Anterior cingulate cortex (tissue), 58 donors: ENCODE data around the gene PLEKHG3.

Experiments
- DNase-seq, 58 donors: peaks; one replicate each; lab custom pipeline; 2025; lab: John Stamatoyannopoulos, UW

The PLEKHG3 gene

DNA sequence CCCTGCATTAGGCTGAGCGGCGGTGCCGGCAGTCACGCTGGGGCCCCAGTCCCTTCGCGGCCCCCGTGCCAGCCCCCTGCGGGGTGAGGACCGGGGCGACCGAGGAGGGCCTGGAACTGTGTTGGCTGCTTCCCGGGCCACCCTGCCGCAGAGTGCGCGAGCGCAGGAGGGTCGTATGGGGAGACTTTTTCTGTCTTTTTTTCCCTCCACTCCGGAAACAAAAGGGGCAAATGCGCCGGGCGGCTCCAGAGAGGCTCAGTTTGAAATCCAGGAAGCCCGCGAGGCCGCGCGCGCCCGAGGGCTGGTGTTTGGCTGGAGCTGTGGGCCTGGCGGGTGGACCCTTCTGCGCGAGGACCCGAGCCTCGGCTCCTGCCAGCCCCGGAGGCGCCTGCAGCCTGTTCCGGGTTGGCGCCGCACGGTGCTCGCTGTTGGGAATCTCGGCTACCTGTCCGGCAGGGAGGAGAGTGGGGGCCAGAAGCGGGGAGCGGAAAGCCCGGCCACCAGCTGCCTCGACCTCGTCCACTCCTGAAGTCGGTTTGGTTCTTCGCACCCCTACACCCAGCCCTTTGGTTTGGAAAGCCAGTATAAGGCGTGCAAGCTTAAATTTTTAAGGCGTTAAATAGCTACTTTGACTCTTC, 638 bp downstream of the PLEKHG3 start:
- DNase-seq: peak in 9 of 58 donors; percentile 29 to 56 (median 50)

DNA sequence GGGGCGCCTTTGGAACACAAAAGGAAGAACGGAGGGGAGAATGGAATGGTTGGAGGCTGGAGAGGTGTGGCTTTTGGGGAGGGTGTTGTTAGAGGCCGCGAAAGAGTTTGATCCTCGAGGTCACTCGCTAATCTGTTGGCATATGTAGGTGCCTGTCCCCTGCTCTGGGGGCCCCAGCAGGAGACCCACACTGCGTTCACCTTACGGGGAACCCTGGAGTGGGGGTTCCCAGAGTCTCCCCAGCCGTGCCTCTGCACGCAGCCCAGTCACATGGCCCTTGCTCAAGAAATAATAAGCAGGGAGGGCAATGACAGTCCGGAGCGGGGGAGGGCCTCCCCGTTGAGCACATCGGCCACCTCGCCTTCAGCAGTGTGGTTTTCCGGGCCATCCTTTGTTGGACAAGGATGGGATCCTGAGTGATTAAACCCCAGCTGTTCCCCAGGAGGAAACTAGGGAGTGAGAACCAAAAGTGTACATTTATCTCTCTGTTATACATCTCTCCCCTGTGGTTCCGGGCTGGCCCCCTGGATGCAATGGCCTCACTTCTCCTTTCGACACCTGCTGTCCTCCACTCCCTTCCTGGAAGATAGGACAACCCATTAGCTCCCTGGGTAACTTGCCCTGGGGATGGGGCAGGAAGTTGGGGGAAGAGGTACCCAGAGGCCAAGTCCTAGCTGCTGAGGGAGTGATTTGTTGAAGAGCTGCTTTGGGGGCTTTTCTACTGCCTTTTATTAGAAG, 1.3 kb downstream of the PLEKHG3 start:
- DNase-seq: peak in 27 of 58 donors; percentile 21 to 72 (median 51)

DNA sequence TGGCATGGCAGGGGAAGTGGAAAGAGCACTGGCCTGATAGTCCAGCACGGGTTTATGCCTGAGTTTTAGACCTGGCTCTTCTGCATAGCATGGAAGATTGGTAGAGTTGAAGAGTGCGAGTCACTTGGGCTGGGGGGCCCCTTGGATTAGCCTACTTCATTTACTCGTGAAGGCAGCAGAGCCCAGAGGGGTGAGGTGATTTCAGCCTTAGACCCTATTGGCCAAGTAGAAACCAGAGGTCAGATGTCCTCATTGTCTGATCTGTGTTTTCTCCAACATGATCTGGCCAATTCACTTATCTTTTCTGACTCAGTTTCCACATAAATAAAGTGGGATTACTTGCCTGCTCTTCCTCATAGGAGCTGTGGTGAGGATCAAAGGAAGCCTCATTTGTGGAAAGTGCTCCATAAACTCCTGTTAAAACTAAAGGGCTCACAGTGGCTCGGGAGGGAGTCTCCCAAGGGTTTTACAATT, 1.9 kb downstream of the PLEKHG3 start:
- DNase-seq: no peak

DNA sequence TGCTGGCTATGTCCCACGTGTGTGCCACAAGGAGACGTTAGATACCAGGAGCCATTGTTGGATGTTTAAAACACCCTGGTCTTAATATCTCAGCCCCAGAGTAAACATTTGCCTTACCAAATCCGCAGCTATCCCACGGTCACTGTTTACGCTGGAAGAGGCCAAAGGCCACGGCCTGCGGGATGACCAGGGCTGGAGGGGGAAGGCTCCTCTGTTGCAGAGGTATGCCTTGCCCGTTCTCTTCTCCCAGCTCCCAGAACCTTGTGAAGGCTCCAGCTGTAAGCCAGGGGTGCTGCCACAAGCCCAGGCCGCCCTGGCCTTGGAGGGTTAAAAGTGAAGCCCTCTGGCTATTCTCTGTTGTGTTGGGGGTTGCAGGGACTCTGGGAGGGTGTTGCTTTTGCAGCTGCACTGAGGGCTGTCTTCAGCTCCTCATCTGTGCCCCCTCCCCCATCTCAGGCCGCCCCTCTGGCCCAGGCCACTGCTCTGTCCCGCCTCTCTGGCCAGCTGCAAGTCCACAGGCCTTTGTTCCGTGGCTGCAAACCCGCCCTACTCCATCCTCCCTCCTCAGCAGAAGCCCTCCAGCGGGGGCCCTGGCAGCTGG, 2.5 kb downstream of the PLEKHG3 start:
- DNase-seq: peak in 52 of 58 donors; percentile 22 to 93 (median 74)

- DNase-seq: no peak
These were observed 3.4 kb downstream of the PLEKHG3 start for GRCh38 chr14:64707661-64708060.

- peak in 37 of 58 donors; percentile 21 to 74 (median 38) for DNase-seq
These were observed 4.2 kb downstream of the PLEKHG3 start for GRCh38 chr14:64708148-64709004.

DNA sequence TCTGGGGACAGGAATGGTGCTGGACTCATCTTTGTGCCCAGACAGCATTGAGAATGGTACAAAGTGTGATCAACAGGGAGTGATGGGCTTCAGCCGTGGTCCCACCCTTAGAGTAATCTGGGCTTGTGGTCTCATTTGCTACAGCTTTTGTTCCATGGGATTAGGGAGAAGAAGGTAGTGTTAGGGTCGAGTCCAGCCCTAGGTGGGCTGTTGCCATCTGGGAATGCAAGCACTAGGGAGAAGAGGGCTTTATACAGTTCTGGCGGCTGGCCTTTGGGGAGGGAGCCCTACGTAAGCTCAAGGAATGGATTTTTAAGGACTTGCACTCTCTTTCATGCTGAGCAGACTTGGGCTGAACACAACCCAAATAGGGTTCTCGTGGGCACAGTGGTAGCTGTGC, 4.9 kb downstream of the PLEKHG3 start:
- peak in 1 of 58 donors; percentile 58 for DNase-seq

GRCh38 chr14:64711039-64711438, 6.8 kb downstream of the PLEKHG3 start:
- DNase-seq: no peak

DNA sequence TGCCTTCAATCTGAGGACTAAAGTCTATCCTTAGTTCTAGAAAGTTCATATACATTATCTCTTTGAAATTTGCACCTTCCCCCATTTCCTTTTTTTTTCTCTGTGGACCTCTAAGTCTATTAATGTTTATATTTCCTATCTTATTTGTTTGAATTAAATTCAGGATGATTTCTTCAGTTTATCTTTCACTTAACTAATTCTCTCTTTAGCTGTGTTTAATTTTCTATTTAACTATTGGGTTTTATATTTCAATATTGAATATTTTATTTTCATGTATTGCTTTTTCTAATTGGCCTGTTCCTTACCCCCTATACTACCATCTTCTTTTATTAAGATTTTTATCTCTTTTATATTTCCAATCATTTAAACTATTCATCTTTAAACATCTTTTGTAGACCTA, 9.5 kb downstream of the PLEKHG3 start:
- no peak for DNase-seq

DNA sequence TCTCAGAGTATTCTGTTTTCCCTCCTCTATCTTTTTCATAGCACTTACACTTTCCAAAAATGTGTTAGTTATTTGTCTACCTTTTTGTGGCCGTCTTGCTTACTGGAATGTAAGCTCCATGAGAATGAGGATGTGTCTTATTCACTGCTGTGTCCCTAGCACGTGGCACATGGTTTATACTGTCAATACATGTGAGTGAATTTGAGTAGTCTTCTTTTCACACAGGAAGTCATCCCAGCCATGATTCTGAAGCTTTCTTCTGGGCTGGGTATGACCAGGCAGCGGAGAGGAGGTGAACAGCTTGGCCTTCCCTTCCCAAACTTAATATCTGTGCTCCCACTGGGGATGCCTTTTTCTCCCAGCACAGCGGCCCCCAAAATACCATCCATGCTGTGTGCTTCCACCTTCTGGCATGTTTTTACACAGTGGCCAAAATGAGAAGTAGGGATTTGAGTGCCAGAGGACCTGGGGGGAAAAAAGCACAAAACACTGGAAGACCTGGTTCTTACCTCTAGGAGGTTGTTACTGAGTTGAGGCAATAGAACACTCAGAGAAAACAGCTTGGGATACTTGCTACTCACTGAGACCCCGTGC, 10.3 kb downstream of the PLEKHG3 start:
- DNase-seq: no peak

DNA sequence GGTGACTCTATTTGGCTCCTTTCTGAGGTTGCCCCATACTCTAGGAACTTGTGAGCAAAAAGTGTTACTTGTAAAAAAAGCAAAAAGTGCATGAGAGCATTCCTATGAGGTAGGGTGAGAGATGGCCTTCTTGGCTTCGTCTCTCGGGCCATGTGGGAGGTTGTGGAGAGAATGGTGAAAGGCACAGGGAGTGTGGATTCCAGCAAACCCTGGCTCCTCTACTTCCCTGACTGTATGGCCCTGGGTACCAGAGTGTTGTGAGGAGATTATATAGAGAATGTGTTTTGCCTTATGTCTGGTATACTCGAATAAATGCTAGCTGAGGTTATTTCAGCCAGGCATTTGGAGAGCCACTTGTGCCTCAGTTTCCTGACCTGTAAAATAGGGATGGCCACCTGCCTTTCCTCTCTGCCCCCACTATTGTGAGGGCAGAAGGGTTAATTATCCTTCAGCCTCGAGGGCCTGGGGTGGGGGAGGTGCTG, 11.0 kb downstream of the PLEKHG3 start:
- DNase-seq: peak in 1 of 58 donors; percentile 58

DNA sequence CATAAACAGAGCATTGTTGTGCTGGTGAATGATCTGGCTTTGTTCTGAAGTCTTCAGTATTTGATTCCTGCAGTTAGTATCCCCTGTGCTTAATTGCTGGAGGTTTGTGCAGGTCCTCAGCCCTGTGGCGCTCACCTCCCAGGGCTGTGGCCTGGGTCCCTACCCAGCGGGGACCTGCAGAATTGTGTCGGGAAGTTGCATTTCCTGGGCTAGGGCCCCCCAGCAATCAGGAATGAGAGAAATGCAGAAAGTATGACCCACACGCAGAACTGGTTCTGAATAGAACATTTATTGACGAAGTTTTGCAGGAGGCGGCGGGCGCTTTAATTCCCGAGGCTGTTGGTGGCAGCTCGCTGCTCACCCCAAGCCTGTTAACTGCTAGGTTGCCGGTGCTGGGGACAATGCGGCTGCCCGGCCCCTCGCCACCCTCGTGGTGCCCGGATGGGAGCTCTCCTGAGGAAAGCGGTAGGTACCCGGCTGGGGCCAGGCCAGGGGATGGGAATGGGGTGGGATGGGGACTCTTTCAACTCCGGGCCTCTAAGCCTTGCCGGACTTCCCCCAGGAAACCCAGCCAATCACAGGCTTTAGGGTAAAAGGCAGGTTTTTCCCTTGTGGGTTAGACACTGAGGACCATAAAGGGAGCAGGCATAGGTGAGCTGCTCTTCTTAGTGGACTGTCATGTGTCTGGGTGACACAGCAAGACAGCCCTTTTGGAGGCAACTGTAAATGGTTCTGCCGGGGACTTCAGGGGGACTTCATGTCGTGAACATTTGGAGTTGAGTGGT, 11.6 kb downstream of the PLEKHG3 start:
- peak in 39 of 58 donors; percentile 3 to 84 (median 49) for DNase-seq

GRCh38 chr14:64717870-64718269, 13.6 kb downstream of the PLEKHG3 start:
- DNase-seq: peak in 5 of 58 donors; percentile 15 to 59 (median 25)

- DNase-seq: no peak
These were observed 14.5 kb downstream of the PLEKHG3 start for GRCh38 chr14:64718762-64719161.

DNA sequence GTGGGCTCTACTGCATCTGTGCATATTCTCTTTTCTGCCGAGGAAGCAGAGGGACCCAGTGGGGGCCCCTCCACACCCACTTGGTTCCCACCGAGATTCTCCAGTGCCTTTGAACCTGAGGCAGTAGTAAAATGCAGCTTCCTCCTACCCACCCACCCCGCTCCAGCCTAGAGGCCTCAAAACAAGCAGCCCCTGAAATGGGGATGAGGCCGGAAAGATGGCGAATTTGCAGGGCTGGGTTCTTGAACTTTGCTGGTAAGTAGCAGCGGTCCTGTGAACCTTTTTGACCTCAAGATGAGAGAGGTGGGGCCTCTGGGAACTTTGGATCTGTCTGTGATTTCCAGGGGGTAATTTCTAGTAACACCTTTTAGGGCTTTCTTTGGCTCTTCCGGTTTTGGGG, 15.4 kb downstream of the PLEKHG3 start:
- no peak for DNase-seq

DNA sequence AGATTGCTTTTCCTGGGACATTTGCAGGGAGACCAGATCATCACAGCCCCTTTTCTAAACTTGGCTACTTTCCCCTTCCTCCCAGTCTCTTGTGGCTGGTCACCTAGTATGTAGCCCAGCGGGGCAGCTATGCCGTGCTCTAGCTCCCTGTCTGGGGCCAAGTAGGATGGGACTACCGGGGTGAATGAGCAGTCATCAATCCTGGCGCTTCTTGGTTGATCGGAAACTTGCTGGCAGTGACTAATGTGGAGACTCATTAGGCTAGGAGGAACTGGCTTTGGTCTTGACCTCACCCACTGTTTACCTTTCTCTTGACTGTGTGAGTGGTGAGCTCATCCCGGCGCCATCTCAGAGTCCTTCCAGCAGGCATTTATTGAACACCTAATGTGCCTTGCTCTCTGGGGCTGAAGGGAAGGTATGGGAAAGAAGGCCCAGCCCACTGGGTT, 15.9 kb downstream of the PLEKHG3 start:
- no peak for DNase-seq

GRCh38 chr14:64721391-64721791, 17.2 kb downstream of the PLEKHG3 start:
- peak in 12 of 58 donors; percentile 5 to 35 (median 26) for DNase-seq

GRCh38 chr14:64721899-64722298, 17.7 kb downstream of the PLEKHG3 start:
- no peak for DNase-seq

DNA sequence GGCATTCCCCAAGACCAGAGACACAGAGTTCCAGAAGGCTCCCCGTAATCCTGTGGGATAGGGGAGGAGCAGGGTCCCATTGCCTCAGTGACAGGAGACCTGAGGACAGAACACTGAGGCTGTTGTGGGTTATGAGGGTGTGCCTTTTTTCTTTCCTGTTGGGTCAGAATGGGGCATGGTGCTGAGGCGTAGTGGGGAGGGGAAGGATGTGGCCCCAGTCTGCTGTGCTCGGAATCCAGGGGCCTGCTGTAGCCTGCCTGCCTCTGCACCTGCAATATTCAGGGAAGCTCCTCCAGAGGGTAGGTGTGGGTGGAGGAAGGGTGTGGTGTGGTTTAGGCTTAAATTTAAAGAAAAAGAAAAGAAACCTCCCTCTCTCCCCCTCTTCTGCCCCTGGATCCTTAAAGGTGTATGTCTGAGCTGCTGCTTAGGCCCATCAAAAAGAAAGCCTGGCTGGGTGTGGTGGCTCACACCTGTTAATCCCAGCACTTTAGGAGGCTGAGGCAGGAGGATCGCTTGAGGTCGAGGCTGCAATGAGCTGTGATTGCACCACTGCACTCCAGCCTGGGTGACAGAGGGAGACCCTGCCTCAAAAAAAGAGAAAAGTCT, 18.7 kb downstream of the PLEKHG3 start:
- DNase-seq: no peak
